HepG2 (cell line): Measurements from ENCODE around the gene SCN9A. TPM values are rescaled to one million over a fixed set of nuclear protein-coding genes. Genes with fewer than 3 reads are reported as not detected.

Experiments
- BRCA1 ChIP-seq: sonication (generic); formaldehyde crosslinking; IDR thresholded peaks from 2 replicates; pipeline ENCODE4 v1.4.0; 2020; ENCODE audit warnings: missing genetic modification reagents
- ESRRA ChIP-seq: sonication (generic); formaldehyde crosslinking; IDR thresholded peaks from 2 replicates; pipeline ENCODE4 v1.5.1; 2020; ENCODE audit warnings: mild to moderate bottlenecking, low read depth, missing genetic modification reagents
- SALL2 ChIP-seq: sonication (generic); formaldehyde crosslinking; IDR thresholded peaks from 2 replicates; pipeline ENCODE4 v1.8.1; 2023; ENCODE audit warnings: mild to moderate bottlenecking, missing genetic modification reagents, inconsistent platforms
- SRSF4 ChIP-seq: fragments of 200-400 bp; formaldehyde crosslinking; IDR thresholded peaks from one replicate; pipeline ENCODE4 v1.6.1; 2018; ENCODE audit warnings: mild to moderate bottlenecking, low read depth, low read length, moderate library complexity; ENCODE audit not compliant: poor library complexity, severe bottlenecking
- ZNF343 ChIP-seq: sonication (generic); formaldehyde crosslinking; IDR thresholded peaks from 2 replicates; pipeline ENCODE4 v1.4.0; 2020; ENCODE audit warnings: mild to moderate bottlenecking, missing genetic modification reagents
- ZNF557 ChIP-seq: sonication (generic); formaldehyde crosslinking; IDR thresholded peaks from 2 replicates; pipeline ENCODE4 v1.4.0; 2020; ENCODE audit warnings: missing genetic modification reagents
- ZNF678 ChIP-seq: sonication (generic); formaldehyde crosslinking; IDR thresholded peaks from 2 replicates; pipeline ENCODE4 v1.4.0; 2020; ENCODE audit warnings: mild to moderate bottlenecking, missing genetic modification reagents
- polyA plus RNA-seq, 8 experiments: library from polyadenylated mRNA; depleted of rRNA in 3 of 8; stranded (reverse) in 7 of 8; unstranded in 1 of 8; fragments of >200 nt; fragmentation: Illumina TruSeq in 4 of 8; extraction: Trizol in 4 of 8; gene quantifications; 2 replicates each; pipeline versions ENCODE4 v1.2.1 to v1.2.3, GENCODE V29; 2011 to 2016; ENCODE audit warnings: low read depth in 4 of 8, missing spikeins in 1 of 8, mixed read lengths in 1 of 8; ENCODE audit not compliant: insufficient read depth in 1 of 8
- total RNA-seq, 5 experiments: library from RNA; depleted of rRNA; stranded (reverse); fragments of >200 nt; fragmentation: Illumina TruSeq; extraction: Trizol; gene quantifications; 2 replicates each; pipeline ENCODE4 v1.2.3, GENCODE V29; 2016; ENCODE audit warnings: low read depth in 1 of 5
- TF ChIP-seq, protein P1 (sequence below): sonication (generic); formaldehyde crosslinking; IDR thresholded peaks from 2 replicates; pipeline ENCODE4 v1.4.0; 2020; ENCODE audit warnings: mild to moderate bottlenecking, missing genetic modification reagents, borderline replicate concordance
- TF ChIP-seq, protein P2 (sequence below): sonication (generic); formaldehyde crosslinking; IDR thresholded peaks from 2 replicates; pipeline ENCODE4 v1.5.0; 2020; ENCODE audit warnings: missing genetic modification reagents
- TF ChIP-seq, protein P3 (sequence below), 2 experiments: IDR thresholded peaks; 2 replicates each; pipeline ENCODE4 v1.6.1; 2011 to 2012; ENCODE audit warnings: low read length in 2 of 2, borderline replicate concordance in 1 of 2, low read depth in 1 of 2, mild to moderate bottlenecking in 1 of 2, moderate library complexity in 1 of 2
- TF ChIP-seq, protein P4 (sequence below): sonication (generic); formaldehyde crosslinking; IDR thresholded peaks from 2 replicates; pipeline ENCODE4 v1.5.1; 2020; ENCODE audit warnings: mild to moderate bottlenecking, missing genetic modification reagents, borderline replicate concordance

SCN9A gene
- total and polyA plus RNA-seq, 2 of the 13 experiments (the other 11 are each of a cell fraction or from before 2014, with no cell fraction given) = 15.3 to 24.3 TPM

DNA sequence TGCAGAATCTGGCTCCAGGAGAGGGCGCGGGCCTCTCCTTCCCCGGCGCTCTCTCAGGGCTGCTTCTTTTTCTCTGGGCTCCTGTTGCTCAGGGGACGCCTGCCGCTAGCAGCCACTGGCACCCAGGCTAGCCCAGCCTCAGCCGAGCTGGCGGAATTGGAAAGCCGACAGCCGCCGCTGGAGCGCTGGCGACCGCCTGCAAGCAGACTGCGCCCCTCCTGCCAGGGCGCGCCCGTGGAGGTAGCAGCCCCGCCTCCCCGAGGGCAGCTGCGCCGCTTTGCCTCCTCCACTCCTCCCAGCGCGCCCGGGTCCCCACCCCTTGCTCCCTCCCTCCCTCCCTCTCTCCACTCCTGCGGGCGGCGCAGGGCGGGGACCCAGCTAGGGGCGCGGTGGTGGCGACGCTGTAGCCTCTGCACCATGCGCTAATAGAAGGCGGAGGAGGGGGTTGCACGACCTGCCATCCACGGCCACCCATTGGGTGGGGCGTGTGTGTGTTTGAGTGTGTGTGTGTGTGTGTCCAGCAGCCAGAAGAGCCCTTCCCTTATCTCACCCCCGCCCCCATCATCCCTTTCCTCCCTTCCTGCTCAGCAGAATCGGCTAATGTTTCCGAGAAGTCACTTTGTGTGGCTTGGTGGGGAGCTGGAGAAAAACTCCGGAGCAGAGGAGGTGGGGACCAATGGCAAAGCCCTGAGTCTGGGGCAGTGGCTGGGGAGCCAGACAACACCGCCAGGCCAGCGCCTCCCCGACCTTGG is at the start of gene SCN9A (continued):
- TF ChIP-seq, protein P1, sequence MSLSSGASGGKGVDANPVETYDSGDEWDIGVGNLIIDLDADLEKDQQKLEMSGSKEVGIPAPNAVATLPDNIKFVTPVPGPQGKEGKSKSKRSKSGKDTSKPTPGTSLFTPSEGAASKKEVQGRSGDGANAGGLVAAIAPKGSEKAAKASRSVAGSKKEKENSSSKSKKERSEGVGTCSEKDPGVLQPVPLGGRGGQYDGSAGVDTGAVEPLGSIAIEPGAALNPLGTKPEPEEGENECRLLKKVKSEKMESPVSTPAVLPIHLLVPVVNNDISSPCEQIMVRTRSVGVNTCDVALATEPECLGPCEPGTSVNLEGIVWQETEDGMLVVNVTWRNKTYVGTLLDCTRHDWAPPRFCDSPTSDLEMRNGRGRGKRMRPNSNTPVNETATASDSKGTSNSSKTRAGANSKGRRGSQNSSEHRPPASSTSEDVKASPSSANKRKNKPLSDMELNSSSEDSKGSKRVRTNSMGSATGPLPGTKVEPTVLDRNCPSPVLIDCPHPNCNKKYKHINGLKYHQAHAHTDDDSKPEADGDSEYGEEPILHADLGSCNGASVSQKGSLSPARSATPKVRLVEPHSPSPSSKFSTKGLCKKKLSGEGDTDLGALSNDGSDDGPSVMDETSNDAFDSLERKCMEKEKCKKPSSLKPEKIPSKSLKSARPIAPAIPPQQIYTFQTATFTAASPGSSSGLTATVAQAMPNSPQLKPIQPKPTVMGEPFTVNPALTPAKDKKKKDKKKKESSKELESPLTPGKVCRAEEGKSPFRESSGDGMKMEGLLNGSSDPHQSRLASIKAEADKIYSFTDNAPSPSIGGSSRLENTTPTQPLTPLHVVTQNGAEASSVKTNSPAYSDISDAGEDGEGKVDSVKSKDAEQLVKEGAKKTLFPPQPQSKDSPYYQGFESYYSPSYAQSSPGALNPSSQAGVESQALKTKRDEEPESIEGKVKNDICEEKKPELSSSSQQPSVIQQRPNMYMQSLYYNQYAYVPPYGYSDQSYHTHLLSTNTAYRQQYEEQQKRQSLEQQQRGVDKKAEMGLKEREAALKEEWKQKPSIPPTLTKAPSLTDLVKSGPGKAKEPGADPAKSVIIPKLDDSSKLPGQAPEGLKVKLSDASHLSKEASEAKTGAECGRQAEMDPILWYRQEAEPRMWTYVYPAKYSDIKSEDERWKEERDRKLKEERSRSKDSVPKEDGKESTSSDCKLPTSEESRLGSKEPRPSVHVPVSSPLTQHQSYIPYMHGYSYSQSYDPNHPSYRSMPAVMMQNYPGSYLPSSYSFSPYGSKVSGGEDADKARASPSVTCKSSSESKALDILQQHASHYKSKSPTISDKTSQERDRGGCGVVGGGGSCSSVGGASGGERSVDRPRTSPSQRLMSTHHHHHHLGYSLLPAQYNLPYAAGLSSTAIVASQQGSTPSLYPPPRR (CRISPR knock-in tag) = peak; percentile 65; the same call in 1 of the 2 replicates
- TF ChIP-seq, protein P2, sequence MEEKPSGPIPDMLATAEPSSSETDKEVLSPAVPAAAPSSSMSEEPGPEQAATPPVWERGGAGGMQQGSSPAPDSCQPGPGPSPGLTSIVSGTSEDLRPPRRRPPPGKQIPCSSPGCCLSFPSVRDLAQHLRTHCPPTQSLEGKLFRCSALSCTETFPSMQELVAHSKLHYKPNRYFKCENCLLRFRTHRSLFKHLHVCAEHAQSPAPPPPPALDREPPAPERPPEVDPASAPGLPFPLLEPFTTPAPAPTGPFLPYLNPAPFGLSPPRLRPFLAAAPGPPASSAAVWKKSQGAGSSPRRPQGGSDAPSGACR (CRISPR knock-in tag) = peak; percentile 42; the same call in 1 of the 2 replicates
- TF ChIP-seq ZNF678 (CRISPR knock-in tag) (no peak), BRCA1 (CRISPR knock-in tag) (no peak), SALL2 (CRISPR knock-in tag) (peak; percentile 70; the same call in 1 of the 2 replicates), SRSF4 (no peak), ZNF557 (no peak), ESRRA (CRISPR knock-in tag) (peak; percentile 6), ZNF343 (CRISPR knock-in tag) (peak; percentile 41; the same call in 1 of the 2 replicates)
- TF ChIP-seq, protein P3, sequence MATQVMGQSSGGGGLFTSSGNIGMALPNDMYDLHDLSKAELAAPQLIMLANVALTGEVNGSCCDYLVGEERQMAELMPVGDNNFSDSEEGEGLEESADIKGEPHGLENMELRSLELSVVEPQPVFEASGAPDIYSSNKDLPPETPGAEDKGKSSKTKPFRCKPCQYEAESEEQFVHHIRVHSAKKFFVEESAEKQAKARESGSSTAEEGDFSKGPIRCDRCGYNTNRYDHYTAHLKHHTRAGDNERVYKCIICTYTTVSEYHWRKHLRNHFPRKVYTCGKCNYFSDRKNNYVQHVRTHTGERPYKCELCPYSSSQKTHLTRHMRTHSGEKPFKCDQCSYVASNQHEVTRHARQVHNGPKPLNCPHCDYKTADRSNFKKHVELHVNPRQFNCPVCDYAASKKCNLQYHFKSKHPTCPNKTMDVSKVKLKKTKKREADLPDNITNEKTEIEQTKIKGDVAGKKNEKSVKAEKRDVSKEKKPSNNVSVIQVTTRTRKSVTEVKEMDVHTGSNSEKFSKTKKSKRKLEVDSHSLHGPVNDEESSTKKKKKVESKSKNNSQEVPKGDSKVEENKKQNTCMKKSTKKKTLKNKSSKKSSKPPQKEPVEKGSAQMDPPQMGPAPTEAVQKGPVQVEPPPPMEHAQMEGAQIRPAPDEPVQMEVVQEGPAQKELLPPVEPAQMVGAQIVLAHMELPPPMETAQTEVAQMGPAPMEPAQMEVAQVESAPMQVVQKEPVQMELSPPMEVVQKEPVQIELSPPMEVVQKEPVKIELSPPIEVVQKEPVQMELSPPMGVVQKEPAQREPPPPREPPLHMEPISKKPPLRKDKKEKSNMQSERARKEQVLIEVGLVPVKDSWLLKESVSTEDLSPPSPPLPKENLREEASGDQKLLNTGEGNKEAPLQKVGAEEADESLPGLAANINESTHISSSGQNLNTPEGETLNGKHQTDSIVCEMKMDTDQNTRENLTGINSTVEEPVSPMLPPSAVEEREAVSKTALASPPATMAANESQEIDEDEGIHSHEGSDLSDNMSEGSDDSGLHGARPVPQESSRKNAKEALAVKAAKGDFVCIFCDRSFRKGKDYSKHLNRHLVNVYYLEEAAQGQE (IDR thresholded peaks at IDR 0.05; ENCODE audit: borderline replicate concordance in 1 of 2, low read depth in 1 of 2, low read length in 2 of 2) = peak in 1 of 2 experiments; percentile 71; a peak in 1 of 4 replicates
- TF ChIP-seq, protein P4, sequence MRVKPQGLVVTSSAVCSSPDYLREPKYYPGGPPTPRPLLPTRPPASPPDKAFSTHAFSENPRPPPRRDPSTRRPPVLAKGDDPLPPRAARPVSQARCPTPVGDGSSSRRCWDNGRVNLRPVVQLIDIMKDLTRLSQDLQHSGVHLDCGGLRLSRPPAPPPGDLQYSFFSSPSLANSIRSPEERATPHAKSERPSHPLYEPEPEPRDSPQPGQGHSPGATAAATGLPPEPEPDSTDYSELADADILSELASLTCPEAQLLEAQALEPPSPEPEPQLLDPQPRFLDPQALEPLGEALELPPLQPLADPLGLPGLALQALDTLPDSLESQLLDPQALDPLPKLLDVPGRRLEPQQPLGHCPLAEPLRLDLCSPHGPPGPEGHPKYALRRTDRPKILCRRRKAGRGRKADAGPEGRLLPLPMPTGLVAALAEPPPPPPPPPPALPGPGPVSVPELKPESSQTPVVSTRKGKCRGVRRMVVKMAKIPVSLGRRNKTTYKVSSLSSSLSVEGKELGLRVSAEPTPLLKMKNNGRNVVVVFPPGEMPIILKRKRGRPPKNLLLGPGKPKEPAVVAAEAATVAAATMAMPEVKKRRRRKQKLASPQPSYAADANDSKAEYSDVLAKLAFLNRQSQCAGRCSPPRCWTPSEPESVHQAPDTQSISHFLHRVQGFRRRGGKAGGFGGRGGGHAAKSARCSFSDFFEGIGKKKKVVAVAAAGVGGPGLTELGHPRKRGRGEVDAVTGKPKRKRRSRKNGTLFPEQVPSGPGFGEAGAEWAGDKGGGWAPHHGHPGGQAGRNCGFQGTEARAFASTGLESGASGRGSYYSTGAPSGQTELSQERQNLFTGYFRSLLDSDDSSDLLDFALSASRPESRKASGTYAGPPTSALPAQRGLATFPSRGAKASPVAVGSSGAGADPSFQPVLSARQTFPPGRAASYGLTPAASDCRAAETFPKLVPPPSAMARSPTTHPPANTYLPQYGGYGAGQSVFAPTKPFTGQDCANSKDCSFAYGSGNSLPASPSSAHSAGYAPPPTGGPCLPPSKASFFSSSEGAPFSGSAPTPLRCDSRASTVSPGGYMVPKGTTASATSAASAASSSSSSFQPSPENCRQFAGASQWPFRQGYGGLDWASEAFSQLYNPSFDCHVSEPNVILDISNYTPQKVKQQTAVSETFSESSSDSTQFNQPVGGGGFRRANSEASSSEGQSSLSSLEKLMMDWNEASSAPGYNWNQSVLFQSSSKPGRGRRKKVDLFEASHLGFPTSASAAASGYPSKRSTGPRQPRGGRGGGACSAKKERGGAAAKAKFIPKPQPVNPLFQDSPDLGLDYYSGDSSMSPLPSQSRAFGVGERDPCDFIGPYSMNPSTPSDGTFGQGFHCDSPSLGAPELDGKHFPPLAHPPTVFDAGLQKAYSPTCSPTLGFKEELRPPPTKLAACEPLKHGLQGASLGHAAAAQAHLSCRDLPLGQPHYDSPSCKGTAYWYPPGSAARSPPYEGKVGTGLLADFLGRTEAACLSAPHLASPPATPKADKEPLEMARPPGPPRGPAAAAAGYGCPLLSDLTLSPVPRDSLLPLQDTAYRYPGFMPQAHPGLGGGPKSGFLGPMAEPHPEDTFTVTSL (CRISPR knock-in tag) = peak; percentile 71; the same call in 1 of the 2 replicates
